GM11168 (cell line): Measurements from ENCODE around the gene HSPA2.

Experiments used
- in situ Hi-C: fragments of 300-500 bp; cut with MboI; formaldehyde crosslinking; loops from one replicate; pipeline ENCODE4 v1.12.0; 2022; ENCODE audit warnings: low sequenced_read_pairs; ENCODE audit not compliant: unreplicated experiment

Gene HSPA2

GRCh38 chr14:64540208-64541202 is at the start of gene HSPA2:
Gene HSPA2, plus strand, starts transcription at chr14:64540741. Its CDS starts 109 bp downstream, at chr14:64540850.
- in situ Hi-C loops: no loop called here

GRCh38 chr14:64491637-64492036 is 48.9 kb upstream of the HSPA2 start:
- in situ Hi-C loops: no loop called here

GRCh38 chr14:64493455-64493854 is 47.1 kb upstream of the HSPA2 start:
- in situ Hi-C loops: no loop called here

- in situ Hi-C loops: no loop called here
These were observed 45.3 kb upstream of the HSPA2 start for GRCh38 chr14:64495252-64495651.

- in situ Hi-C loops: no loop called here
These were observed 43.8 kb upstream of the HSPA2 start for GRCh38 chr14:64496764-64497163.

- in situ Hi-C loops: no loop called here
These were observed 40.5 kb upstream of the HSPA2 start for GRCh38 chr14:64500088-64500487.

GRCh38 chr14:64501411-64502171 is 39.0 kb upstream of the HSPA2 start:
- in situ Hi-C loops: no loop called here

- in situ Hi-C loops: no loop called here
These were observed 38.1 kb upstream of the HSPA2 start for GRCh38 chr14:64502456-64502855.

- in situ Hi-C loops: no loop called here
These were observed 37.6 kb upstream of the HSPA2 start for GRCh38 chr14:64502887-64503433.

GRCh38 chr14:64503434-64504309 is 36.9 kb upstream of the HSPA2 start, which contains the start of gene ZBTB25:
Gene ZBTB25, minus strand, starts transcription at chr14:64503838. Its CDS starts 13,305 bp downstream, at chr14:64490533.
- in situ Hi-C loops: no loop called here

- in situ Hi-C loops: no loop called here
These were observed 36.1 kb upstream of the HSPA2 start, which contains the start of gene ZBTB1 for GRCh38 chr14:64504310-64504896. Gene ZBTB1, plus strand, starts transcription at chr14:64504770. Its CDS starts 16,735 bp downstream, at chr14:64521505.

GRCh38 chr14:64504897-64505794 is 35.4 kb upstream of the HSPA2 start:
- in situ Hi-C loops: no loop called here

GRCh38 chr14:64506721-64507120 is 33.8 kb upstream of the HSPA2 start:
- in situ Hi-C loops: no loop called here

GRCh38 chr14:64507376-64508156 is 33.0 kb upstream of the HSPA2 start:
- in situ Hi-C loops: no loop called here

- in situ Hi-C loops: no loop called here
These were observed 32.2 kb upstream of the HSPA2 start for GRCh38 chr14:64508215-64508776.

- in situ Hi-C loops: no loop called here
These were observed 31.5 kb upstream of the HSPA2 start for GRCh38 chr14:64509036-64509435.
